Caco-2 (cell line): ENCODE results near the gene SLC4A4. TPM values are rescaled to one million over a fixed set of nuclear protein-coding genes. Genes with fewer than 3 reads are reported as not detected.

ENCODE experiments used
- BruUV-seq: library from RNA; stranded (reverse); fragments of 400-500 nt; replicated peaks from 2 replicates; lab custom pipeline; 2021; lab: Mats Ljungman, UMichigan
- CTCF ChIA-PET: fragments of 300-600 bp; sonication (Branson Sonifier 250); formaldehyde crosslinking; loops from one replicate; lab custom pipeline; 2022; ENCODE audit warnings: antibody characterized with exemption; lab: Charles Lee
- POLR2A ChIA-PET: fragments of 300-600 bp; sonication (Branson Sonifier 250); formaldehyde crosslinking; loops from one replicate; lab custom pipeline; 2022; ENCODE audit warnings: antibody characterized with exemption; lab: Charles Lee
- DNase-seq, 2 experiments: peaks; one replicate each; pipeline versions ENCODE4 v3.0.0 to v3.0.0-alpha.2; 2020 to 2022
- H3K27me3 ChIP-seq: replicated peaks from 2 replicates; pipeline ENCODE4 v1.6.0; 2011; ENCODE audit warnings: low read length; ENCODE audit not compliant: control insufficient read depth, insufficient read depth
- H3K36me3 ChIP-seq: 2 replicates; pipeline ENCODE4 v1.5.1; 2011; ENCODE audit warnings: low read length; ENCODE audit not compliant: control insufficient read depth, insufficient read depth
- H3K4me1 ChIP-seq: fragments of 250-450 bp; sonication (Bioruptor Pico); 2 replicates; pipeline ENCODE4 v1.5.1; 2020; ENCODE audit warnings: mild to moderate bottlenecking
- H3K4me3 ChIP-seq: 2 replicates; pipeline ENCODE4 v1.5.1; 2011; ENCODE audit warnings: low read depth, mild to moderate bottlenecking, control low read depth, low read length
- H3K9me3 ChIP-seq: fragments of 250-450 bp; sonication (Bioruptor Pico); 2 replicates; pipeline ENCODE4 v1.5.1; 2020; ENCODE audit warnings: mild to moderate bottlenecking, moderate library complexity
- H3K27ac Mint-ChIP-seq: one replicate; pipeline ENCODE4 v1.8.0; 2022; ENCODE audit warnings: mixed read lengths; ENCODE audit not compliant: unreplicated experiment
- H3K27me3 Mint-ChIP-seq: one replicate; pipeline ENCODE4 v1.8.0; 2022; ENCODE audit warnings: mixed read lengths; ENCODE audit not compliant: insufficient read depth, unreplicated experiment
- H3K36me3 Mint-ChIP-seq: one replicate; pipeline ENCODE4 v1.8.0; 2022; ENCODE audit warnings: mild to moderate bottlenecking, mixed read lengths; ENCODE audit not compliant: insufficient read depth, unreplicated experiment
- H3K4me1 Mint-ChIP-seq: one replicate; pipeline ENCODE4 v1.8.0; 2022; ENCODE audit warnings: low read depth, mixed read lengths; ENCODE audit not compliant: unreplicated experiment
- H3K4me3 Mint-ChIP-seq: one replicate; pipeline ENCODE4 v1.8.0; 2022; ENCODE audit warnings: mild to moderate bottlenecking, moderate library complexity, mixed read lengths; ENCODE audit not compliant: unreplicated experiment
- H3K9me3 Mint-ChIP-seq: one replicate; pipeline ENCODE4 v1.8.0; 2022; ENCODE audit warnings: mixed read lengths; ENCODE audit not compliant: unreplicated experiment
- CTCF ChIP-seq, 2 experiments: fragments of 200-600 bp in 1 of 2; IDR thresholded peaks; 1 replicate in 1 of 2; 2 replicates in 1 of 2; pipeline versions ENCODE4 v1.5.1 to v1.8.0; 2011 to 2022; ENCODE audit warnings: antibody characterized with exemption in 1 of 2, control low read depth in 1 of 2, inconsistent platforms in 1 of 2, low read depth in 1 of 2, low read length in 1 of 2, mild to moderate bottlenecking in 1 of 2, moderate library complexity in 1 of 2; ENCODE audit not compliant: insufficient read depth in 1 of 2, severe bottlenecking in 1 of 2, unreplicated experiment in 1 of 2
- intact Hi-C: fragments of 100-400 bp; cut with micrococcal nuclease; formaldehyde crosslinking; loops from one replicate; pipeline ENCODE4 v1.10.0; 2022; ENCODE audit not compliant: unreplicated experiment
- total RNA-seq: library from RNA; stranded (reverse); gene quantifications from 2 replicates; pipeline ENCODE4 v1.2.3, GENCODE V29; 2022

SLC4A4 gene
- total RNA-seq, 1 experiment from 2014 or later, result 0.29 TPM

DNA sequence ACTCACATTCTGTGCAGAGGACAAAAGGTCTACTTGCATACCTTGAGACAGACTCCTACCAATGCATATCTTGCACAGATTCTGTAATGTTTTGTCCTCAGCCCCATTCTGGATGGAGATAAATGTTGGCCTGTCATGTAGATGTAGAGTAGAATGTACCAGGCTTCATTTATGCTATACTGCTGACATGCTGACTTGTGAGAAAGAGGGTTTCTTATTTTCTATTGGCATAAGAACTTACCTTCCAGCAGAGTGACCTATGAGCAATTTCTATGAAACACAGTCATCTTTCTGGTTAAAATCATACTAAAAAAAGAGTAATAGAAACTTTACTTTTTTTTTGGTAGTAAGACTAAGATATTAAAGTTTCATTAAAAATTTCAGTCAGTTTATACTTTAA lies 17.2 kb downstream of the SLC4A4 start:
- no peak overlapping the region for H3K27ac Mint-ChIP-seq
- DNase-seq, result no peak
- no peaks in the 10 kb centered on the region for H3K36me3 ChIP-seq
- H3K27me3 Mint-ChIP-seq, result no peaks in the 10 kb centered on the region
- no peaks in the 10 kb centered on the region for H3K27me3 ChIP-seq
- no peaks in the 10 kb centered on the region for H3K36me3 Mint-ChIP-seq
- ChIA-PET CTCF (no interaction called here), POLR2A (no interaction called here)
- no peaks in the 10 kb centered on the region for H3K9me3 ChIP-seq
- no peaks in the 10 kb centered on the region for H3K9me3 Mint-ChIP-seq
- no peaks in the 10 kb centered on the region for H3K4me1 ChIP-seq
- no peak for TF ChIP-seq CTCF (IDR thresholded peaks at IDR 0.05; ENCODE audit: insufficient read depth in 1 of 2, low read depth in 1 of 2, low read length in 1 of 2, severe bottlenecking in 1 of 2, unreplicated experiment in 1 of 2)
- H3K4me3 ChIP-seq, result no peak overlapping the region
- no peaks in the 10 kb centered on the region for H3K4me1 Mint-ChIP-seq
- no TSS peak for BruUV-seq
- no peak overlapping the region for H3K4me3 Mint-ChIP-seq
- intact Hi-C loops, result no loop called here

DNA sequence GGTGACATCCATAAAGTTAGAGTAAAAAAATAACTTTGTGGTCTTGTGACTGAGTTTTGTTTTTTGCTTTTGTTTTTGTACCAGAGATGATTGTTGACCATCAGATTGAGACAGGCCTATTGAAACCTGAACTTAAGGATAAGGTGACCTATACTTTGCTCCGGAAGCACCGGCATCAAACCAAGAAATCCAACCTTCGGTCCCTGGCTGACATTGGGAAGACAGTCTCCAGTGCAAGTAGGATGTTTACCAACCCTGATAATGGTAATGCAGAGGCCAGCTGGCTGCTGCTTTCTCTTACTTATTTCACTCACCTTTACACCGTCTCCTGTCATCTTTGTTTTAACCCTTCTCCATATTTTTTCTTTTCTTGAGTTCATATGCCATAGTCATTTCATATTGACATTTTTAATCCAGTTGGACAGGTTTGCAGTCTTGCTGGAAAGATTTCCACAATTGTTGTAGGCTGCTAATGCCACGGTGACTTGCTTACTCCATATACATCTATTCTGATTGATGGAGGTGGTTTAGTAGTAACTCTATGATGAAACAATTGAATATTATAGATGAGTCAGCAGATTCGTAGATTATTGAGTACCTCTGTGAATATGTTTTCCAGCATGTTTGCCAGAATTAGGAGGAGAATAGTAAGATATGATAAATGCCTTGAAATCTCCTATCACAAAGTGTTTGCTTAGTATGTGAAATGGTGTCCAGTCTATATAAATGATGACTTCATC lies 18.3 kb downstream of the SLC4A4 start:
- no peak overlapping the region for H3K4me3 ChIP-seq
- H3K27me3 Mint-ChIP-seq, result no peaks in the 10 kb centered on the region
- H3K27me3 ChIP-seq, result no peaks in the 10 kb centered on the region
- H3K36me3 ChIP-seq, result no peaks in the 10 kb centered on the region
- no TSS peak for BruUV-seq
- intact Hi-C loops, result no loop called here
- H3K9me3 Mint-ChIP-seq, result no peaks in the 10 kb centered on the region
- H3K27ac Mint-ChIP-seq, result no peak overlapping the region
- no peaks in the 10 kb centered on the region for H3K4me1 Mint-ChIP-seq
- ChIA-PET POLR2A (no interaction called here), CTCF (no interaction called here)
- H3K9me3 ChIP-seq, result no peaks in the 10 kb centered on the region
- no peak overlapping the region for H3K4me3 Mint-ChIP-seq
- DNase-seq, result no peak
- no peak for TF ChIP-seq CTCF (IDR thresholded peaks at IDR 0.05; ENCODE audit: insufficient read depth in 1 of 2, low read depth in 1 of 2, low read length in 1 of 2, severe bottlenecking in 1 of 2, unreplicated experiment in 1 of 2)
- H3K4me1 ChIP-seq, result no peaks in the 10 kb centered on the region
- no peaks in the 10 kb centered on the region for H3K36me3 Mint-ChIP-seq

DNA sequence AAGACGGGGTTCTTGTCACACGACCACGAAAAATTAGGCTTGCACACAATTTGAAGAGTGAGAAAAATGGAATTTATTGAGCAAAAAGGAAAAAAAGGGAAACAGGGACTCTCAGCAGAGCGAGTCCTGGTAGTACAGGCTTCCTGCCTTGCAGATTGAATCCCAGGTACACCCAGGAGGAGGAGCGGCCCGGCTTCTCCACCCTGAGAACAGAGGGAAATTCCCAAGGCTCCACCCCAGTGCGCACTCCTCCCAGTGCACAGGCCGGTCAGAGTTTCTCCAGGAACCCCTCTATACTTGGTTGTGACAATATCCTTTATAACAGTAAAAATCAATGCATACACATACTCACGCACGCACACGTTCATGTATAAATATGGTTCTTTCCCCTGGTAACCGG lies 22.0 kb downstream of the SLC4A4 start:
- BruUV-seq, result no TSS peak
- POLR2A ChIA-PET, result no interaction called here
- Mint-ChIP-seq H3K36me3 (no peaks in the 10 kb centered on the region), H3K4me1 (no peaks in the 10 kb centered on the region), H3K9me3 (no peaks in the 10 kb centered on the region), H3K27ac (no peak overlapping the region), H3K4me3 (no peak overlapping the region), H3K27me3 (no peaks in the 10 kb centered on the region)
- Histone ChIP-seq H3K27me3 (no peaks in the 10 kb centered on the region), H3K9me3 (no peaks in the 10 kb centered on the region), H3K4me3 (no peak overlapping the region), H3K36me3 (no peaks in the 10 kb centered on the region), H3K4me1 (no peaks in the 10 kb centered on the region)
- TF ChIP-seq CTCF (IDR thresholded peaks at IDR 0.05; ENCODE audit: insufficient read depth in 1 of 2, low read depth in 1 of 2, low read length in 1 of 2, severe bottlenecking in 1 of 2, unreplicated experiment in 1 of 2), result no peak
- DNase-seq, result no peak
- CTCF ChIA-PET, result no interaction called here
- intact Hi-C loops, result no loop called here
